GM19452 (cell line): ENCODE results near the gene TRIO.

Experiments
- ATAC-seq: cut with Tn5 transposase; IDR thresholded peaks from one replicate; pipeline ENCODE4 v1.9.1; 2021; ENCODE audit not compliant: unreplicated experiment

The TRIO gene

GRCh38 chr5:14347522-14347921, 204.4 kb downstream of the TRIO start:
- ATAC-seq = no peak

- no peak for ATAC-seq
Observed at GRCh38 chr5:14348142-14348541, 205.0 kb downstream of the TRIO start.

DNA sequence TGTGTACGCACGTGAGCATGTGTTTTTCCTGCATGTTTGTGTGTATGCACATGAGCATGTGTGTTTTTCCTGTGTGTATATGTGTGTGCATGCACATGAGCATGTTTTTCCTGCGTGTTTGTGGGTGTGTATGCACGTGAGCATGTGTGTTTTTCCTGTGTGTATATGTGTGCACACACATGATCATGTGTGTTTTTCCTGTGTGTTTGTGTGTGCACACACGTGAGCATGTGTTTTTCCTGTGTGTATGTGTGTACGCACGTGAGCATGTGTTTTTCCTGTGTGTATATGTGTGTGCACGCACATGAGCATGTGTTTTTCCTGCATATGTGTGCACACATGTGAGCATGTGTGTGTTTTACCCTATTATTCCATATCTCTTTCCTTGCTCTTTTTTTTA, 205.9 kb downstream of the TRIO start:
- no peak for ATAC-seq

DNA sequence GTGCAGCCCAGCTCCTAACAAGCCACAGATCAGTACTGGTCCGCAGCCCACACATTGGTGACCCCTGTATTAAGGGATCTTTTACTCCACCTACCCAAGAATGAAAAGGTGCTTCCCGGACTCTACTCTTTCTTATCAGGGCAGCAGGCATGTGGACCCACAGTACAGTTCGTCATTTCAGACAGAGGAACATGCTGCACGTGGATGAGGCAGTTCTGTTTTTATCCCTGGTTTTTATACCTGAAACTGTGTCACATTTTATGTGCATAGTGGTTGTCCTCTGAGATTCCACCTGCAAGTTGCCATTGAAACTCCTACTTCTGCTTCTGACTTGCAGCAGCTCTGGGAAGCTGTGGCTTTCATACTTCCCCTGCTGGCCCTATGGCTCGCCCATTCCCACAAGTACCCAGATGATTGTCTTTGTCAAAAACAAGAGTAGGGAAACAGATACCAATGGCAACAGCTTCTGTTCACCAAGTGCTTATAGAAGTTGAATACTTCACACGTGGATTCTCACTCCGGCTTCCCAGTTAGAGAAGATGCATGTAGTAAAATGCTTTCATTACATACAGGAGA, 208.0 kb downstream of the TRIO start:
- ATAC-seq = no peak

- peak; percentile 88 for ATAC-seq
Observed at GRCh38 chr5:14351845-14352712, 208.9 kb downstream of the TRIO start.

DNA sequence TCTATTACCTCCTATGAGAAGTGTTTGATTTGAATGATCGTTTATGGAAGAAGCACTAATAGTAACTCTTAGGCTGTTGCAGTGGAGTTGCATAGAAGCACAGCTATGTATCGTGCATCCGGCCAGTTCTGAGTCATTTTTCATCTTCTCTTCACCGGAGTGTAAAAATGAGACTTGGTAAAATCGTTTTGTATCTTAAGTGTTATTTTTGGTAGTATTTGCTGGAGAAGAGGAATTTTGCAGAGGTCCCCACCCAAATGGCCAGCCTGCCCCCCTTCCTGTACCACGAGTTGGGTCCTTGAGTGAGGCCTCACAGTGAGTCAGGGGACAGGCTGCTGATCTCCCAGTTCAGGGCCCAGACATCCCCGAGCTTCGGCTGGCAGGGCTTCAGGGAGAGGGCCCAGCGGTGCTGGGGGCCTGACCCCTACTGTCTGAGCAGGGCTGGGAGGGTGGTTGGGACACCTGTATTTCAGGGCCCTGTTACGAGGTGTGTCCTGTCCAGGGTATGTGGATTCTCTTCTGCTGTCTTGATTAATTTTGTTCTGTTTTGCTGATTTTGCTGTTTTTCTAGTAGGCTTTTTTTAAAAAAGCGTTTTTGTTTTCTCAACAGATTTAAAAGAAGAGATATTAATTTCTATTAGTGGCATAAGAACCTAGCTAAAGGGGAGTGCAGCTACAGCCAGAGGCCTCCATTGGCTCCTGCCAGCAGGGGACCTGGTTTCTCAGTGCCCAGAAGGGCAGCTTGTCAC, 210.8 kb downstream of the TRIO start:
- ATAC-seq = no peak

- ATAC-seq = no peak
Observed at GRCh38 chr5:14355391-14355790, 212.2 kb downstream of the TRIO start.

DNA sequence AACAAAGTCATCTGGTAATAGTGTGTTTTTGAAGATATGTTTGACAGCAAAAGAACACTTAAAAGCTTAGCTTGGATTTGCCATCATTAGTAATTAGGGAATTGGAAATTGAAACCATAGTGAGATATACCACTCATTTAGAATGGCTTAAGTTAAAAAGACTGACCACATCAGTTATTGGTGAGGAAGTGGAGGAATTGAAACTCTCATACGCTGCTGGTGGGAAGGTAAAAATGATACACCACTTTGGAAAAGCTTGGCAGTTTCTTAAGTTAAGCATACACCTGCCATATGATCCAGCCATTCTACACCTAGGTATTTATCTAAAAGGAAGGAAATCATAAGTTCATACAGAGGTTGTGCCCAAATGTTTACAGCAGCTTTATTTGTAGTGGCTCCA, 213.2 kb downstream of the TRIO start:
- peak; percentile 37 for ATAC-seq

- ATAC-seq = no peak
Observed at GRCh38 chr5:14357441-14357840, 214.3 kb downstream of the TRIO start.

DNA sequence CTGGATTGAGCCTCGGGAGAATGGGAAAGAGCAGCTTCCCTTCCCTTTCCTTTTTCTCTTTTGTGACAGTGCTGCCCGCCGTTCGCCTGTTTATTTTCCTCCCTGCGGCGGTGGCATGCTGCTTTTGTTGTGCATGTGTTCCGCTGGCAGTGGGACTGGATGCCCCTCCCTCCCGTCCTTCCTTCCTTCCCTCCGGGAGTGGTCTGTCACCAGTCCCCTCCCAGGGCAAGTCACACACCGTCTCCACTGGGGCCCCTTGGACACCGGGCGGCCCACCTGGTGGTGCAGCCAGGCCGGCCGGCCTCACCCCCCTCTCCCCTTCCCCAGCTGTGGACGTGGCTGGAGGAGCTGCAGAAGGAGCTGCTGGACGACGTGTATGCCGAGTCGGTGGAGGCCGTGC, 214.7 kb downstream of the TRIO start:
- ATAC-seq = no peak

- no peak for ATAC-seq
Observed at GRCh38 chr5:14358536-14358935, 215.4 kb downstream of the TRIO start.

DNA sequence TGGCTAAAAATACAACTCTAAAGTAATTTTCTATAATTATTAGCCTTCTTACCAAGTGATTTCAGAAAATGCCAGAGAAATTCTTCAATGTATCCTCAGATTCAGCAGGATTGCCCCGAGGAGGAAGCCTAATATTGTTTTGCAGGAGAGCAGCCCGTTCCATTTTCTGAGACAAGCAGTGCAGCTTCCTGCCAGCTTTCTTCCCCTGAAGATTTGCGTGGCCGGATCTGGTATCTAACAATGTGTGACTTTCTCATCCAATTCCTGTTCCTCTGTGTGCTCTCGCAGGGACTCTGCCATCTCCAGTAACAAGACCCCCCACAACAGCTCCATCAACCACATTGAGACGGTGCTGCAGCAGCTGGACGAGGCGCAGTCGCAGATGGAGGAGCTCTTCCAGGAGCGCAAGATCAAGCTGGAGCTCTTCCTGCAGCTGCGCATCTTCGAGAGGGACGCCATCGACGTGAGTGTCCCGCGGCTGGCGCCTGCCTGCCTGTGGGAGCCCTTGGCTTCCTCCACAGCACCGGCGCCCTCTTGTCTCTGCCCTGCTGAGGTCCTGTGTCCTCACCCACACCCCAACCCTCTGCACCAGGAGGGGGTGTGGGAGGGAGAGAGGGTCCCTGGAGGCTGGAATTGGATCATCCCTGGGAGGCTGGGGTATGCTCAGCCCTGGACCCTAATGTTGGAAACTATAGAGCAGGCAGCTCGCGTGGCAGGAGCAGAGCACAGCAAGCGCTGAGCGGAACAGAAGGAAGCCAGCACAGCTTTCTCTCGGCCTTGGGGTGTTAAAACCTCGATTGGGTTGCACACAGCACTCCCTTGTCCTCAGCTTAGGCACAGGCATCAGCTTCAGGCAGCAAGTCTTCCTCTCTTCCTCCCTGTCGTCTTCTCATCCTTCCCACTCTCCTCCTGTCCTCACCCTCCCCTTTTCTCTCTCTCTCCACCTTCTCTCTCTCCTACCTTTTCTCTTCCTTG, 216.2 kb downstream of the TRIO start:
- ATAC-seq = no peak

DNA sequence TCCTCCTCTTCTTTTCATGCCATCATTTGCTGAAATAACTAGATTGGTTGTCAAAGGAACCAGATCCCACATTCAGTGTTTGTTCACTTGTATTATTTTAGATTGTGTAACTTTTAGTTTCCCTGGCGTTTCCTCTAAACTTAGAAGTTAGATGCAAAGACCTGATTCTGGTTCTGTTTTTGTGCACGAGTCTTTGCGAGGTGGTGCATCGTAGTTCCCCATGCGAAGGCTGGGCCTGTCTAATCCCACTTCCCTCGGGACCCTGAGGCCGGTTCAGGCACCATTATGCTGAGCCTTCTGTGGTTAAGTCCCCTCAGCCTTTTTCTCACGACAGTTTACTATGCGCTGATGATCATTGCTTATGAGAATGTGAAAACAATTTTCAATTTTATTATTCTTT, 219.3 kb downstream of the TRIO start:
- no peak for ATAC-seq

GRCh38 chr5:14364096-14364495, 221.0 kb downstream of the TRIO start:
- ATAC-seq = no peak

GRCh38 chr5:14364576-14365472, 221.7 kb downstream of the TRIO start:
- ATAC-seq = no peak

DNA sequence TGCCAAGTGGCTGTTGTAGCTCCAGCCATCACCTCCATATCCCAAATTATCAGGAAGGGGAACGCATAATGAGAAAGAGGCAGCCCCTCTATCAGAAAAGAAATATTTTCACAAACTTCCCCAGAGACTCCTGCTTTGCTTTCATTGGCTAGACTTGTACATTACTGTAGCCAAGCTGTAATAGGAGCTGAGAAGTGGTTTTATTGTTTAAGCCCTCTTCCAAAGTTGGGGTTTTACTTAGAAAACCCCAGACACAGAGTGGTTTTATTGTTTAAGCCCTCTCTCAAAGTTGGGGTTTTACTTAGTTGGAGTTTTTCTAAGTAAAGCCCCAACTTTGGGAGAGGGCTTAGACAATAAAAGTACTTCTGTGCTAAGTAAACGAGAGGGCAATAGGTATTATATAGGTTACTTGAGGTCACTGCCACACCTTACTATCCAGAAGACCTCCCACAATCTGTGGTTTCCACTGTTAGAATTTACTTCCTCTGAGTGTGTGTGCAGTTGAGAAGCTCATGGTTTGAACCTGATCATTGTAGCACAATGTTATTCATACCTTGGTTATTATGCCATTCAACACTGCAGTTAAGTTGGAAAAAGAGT, 222.8 kb downstream of the TRIO start:
- ATAC-seq = no peak

DNA sequence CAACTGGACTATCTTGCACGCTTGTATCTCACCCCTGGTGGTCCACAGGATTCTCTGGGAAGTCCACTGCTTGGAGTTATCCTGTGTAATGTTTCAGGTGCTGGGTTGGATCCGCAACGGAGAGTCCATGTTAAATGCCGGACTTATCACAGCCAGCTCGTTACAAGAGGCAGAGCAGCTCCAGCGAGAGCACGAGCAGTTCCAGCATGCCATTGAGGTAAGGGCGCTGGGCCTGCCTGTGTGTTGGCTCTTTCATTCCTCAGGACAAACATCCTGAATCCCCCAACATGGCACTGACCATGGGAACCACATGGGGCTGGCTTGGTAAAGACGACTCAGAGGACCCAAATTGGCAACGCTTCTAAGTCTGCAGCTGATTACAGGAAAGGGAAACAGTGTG, 223.6 kb downstream of the TRIO start:
- ATAC-seq = no peak

DNA sequence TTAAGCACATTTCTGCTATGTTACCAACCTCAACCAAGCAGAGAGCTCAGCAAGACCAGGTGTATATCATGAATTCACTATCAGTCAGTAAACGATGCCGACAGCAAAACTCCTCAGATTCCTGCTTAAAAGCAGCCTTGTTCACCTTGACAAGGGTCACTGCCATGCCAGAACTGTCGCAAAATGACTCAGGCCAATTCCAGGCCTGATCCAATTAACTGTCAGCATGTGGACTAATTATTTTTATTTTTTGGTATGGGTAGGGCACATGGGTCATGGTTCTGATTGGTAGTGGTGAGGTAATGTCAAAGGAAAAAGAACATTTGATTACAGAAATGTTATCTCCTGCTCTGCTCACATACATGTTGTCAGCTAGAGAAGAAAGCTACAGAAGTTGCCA, 224.2 kb downstream of the TRIO start:
- ATAC-seq = no peak

GRCh38 chr5:14369780-14370179, 226.6 kb downstream of the TRIO start:
- ATAC-seq = no peak
